HEK293 (cell line): ENCODE results near the gene PODXL2.

Experiments used
- CTCF ChIA-PET: fragments of 350-600 bp; formaldehyde crosslinking; extraction: SDS; loops from one replicate; lab custom pipeline; 2021; ENCODE audit warnings: antibody characterized with exemption; lab: Yijun Ruan, JAX
- POLR2A ChIA-PET: fragments of 300-600 bp; formaldehyde crosslinking; extraction: SDS; loops from one replicate; lab custom pipeline; 2020; ENCODE audit warnings: antibody characterized with exemption, inconsistent platforms; lab: Yijun Ruan, JAX
- H3K27ac ChIP-seq: fragments of 200-500 bp; sonication (Bioruptor generic); 2 replicates; pipeline ENCODE4 v1.5.1; 2014; ENCODE audit warnings: low read depth, low read length, control low read depth, inconsistent platforms; ENCODE audit errors: extremely low read depth
- H3K36me3 ChIP-seq, 2 experiments: fragments of 200-500 bp in 1 of 2; sonication (Bioruptor generic) in 1 of 2; 1 replicate in 1 of 2; 2 replicates in 1 of 2; pipeline ENCODE4 v1.5.1; 2014 to 2017; ENCODE audit warnings: inconsistent platforms in 2 of 2, low read length in 2 of 2; ENCODE audit not compliant: control insufficient read depth in 2 of 2, insufficient read depth in 1 of 2
- H3K4me1 ChIP-seq: fragments of 200-500 bp; sonication (Bioruptor generic); 2 replicates; pipeline ENCODE4 v1.5.1; 2014; ENCODE audit warnings: mild to moderate bottlenecking, low read length, inconsistent platforms; ENCODE audit not compliant: control insufficient read depth, insufficient read depth
- H3K4me3 ChIP-seq: 2 replicates; pipeline ENCODE4 v1.5.1; 2011; ENCODE audit warnings: low read depth, mild to moderate bottlenecking, control low read depth, low read length, moderate library complexity
- H3K9me3 ChIP-seq: fragments of 200-500 bp; sonication (Bioruptor generic); 2 replicates; pipeline ENCODE4 v1.5.1; 2014; ENCODE audit warnings: low read depth, low read length, inconsistent platforms; ENCODE audit not compliant: control insufficient read depth, insufficient read depth
- TRIM28 ChIP-seq: IDR thresholded peaks from 2 replicates; pipeline ENCODE4 v1.6.1; 2011; ENCODE audit warnings: low read length, control low read depth, borderline replicate concordance
- ZIC2 ChIP-seq: fragments of 450-650 bp; formaldehyde crosslinking; IDR thresholded peaks from 2 replicates; pipeline ENCODE4 v1.5.1; 2016; ENCODE audit warnings: missing biosample characterization, missing genetic modification characterization
- ZNF121 ChIP-seq: fragments of 450-650 bp; formaldehyde crosslinking; IDR thresholded peaks from 2 replicates; pipeline ENCODE4 v1.5.1; 2016; ENCODE audit warnings: missing biosample characterization, missing genetic modification characterization
- ZNF132 ChIP-seq: fragments of 450-650 bp; formaldehyde crosslinking; IDR thresholded peaks from 2 replicates; pipeline ENCODE4 v1.5.1; 2017; ENCODE audit warnings: missing biosample characterization, missing genetic modification characterization, borderline replicate concordance
- ZNF223 ChIP-seq: fragments of 450-650 bp; formaldehyde crosslinking; IDR thresholded peaks from 2 replicates; pipeline ENCODE4 v1.5.1; 2016; ENCODE audit warnings: missing biosample characterization, missing genetic modification characterization
- ZNF292 ChIP-seq: fragments of 450-650 bp; formaldehyde crosslinking; IDR thresholded peaks from 2 replicates; pipeline ENCODE4 v1.5.1; 2016; ENCODE audit warnings: low read depth, missing biosample characterization, missing genetic modification characterization, borderline replicate concordance
- ZNF510 ChIP-seq: fragments of 450-650 bp; formaldehyde crosslinking; IDR thresholded peaks from 2 replicates; pipeline ENCODE4 v1.5.1; 2018; ENCODE audit warnings: mild to moderate bottlenecking, missing genetic modification characterization, missing biosample characterization; ENCODE audit not compliant: insufficient replicate concordance
- ZNF623 ChIP-seq: fragments of 450-650 bp; formaldehyde crosslinking; IDR thresholded peaks from 2 replicates; pipeline ENCODE4 v1.5.1; 2016; ENCODE audit warnings: missing biosample characterization, missing genetic modification characterization
- ZNF654 ChIP-seq: fragments of 450-650 bp; formaldehyde crosslinking; IDR thresholded peaks from 2 replicates; pipeline ENCODE4 v1.5.1; 2016; ENCODE audit warnings: low read depth, missing biosample characterization, missing genetic modification characterization
- ZNF660 ChIP-seq: fragments of 450-650 bp; IDR thresholded peaks from 2 replicates; pipeline ENCODE4 v1.5.1; 2018; ENCODE audit warnings: missing biosample characterization, mild to moderate bottlenecking, missing genetic modification characterization
- TF ChIP-seq, protein P1 (sequence below): fragments of 450-650 bp; formaldehyde crosslinking; conservative IDR thresholded peaks from 2 replicates; pipeline ENCODE4 v1.5.1; 2016; ENCODE audit warnings: low read depth, missing biosample characterization, missing genetic modification characterization
- TF ChIP-seq, protein P2 (sequence below): fragments of 450-650 bp; formaldehyde crosslinking; IDR thresholded peaks from 2 replicates; pipeline ENCODE4 v1.5.1; 2016; ENCODE audit warnings: missing biosample characterization, missing genetic modification characterization, borderline replicate concordance
- TF ChIP-seq, protein P3 (sequence below): fragments of 450-650 bp; formaldehyde crosslinking; IDR thresholded peaks from 2 replicates; pipeline ENCODE4 v1.5.1; 2016; ENCODE audit warnings: missing biosample characterization, missing genetic modification characterization

PODXL2 gene

DNA sequence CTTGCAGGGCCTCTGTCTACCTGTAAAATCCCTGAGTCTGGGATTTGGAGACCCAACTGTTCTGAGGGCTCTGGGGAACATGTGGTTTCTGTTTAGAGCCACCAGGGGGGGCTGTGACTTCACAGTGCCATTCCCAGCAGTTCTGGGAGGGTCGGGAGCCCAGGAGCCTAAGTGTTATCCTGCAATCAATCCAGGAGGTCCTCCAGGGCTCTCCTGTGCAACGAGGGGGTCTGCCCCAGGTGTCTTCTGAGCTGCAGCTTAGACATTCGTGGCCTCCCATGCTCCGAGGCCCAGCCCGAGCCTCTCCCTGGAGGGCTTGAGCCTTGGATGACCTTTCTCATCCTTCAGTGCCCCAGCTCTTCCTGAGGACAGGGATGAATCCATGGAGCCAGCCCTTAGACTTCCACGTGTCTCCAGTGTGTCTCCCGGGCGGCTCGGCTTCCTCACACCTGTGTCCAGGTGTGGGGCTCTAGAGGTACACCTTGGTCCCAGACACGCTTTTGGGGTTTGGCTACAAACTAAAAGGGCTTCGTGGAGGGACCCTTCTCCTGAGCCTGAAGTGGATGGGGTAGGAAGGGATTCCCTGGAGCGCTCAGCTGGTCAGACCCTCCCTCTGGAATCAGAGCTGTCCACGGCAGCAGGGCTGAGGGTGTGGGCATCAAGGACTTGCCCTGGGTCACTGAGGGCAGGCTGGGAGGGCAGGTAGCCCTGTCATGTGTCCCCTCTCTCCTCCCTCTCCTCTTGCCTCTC, 23.4 kb downstream of the PODXL2 start (continued):
- TF ChIP-seq, protein P1, sequence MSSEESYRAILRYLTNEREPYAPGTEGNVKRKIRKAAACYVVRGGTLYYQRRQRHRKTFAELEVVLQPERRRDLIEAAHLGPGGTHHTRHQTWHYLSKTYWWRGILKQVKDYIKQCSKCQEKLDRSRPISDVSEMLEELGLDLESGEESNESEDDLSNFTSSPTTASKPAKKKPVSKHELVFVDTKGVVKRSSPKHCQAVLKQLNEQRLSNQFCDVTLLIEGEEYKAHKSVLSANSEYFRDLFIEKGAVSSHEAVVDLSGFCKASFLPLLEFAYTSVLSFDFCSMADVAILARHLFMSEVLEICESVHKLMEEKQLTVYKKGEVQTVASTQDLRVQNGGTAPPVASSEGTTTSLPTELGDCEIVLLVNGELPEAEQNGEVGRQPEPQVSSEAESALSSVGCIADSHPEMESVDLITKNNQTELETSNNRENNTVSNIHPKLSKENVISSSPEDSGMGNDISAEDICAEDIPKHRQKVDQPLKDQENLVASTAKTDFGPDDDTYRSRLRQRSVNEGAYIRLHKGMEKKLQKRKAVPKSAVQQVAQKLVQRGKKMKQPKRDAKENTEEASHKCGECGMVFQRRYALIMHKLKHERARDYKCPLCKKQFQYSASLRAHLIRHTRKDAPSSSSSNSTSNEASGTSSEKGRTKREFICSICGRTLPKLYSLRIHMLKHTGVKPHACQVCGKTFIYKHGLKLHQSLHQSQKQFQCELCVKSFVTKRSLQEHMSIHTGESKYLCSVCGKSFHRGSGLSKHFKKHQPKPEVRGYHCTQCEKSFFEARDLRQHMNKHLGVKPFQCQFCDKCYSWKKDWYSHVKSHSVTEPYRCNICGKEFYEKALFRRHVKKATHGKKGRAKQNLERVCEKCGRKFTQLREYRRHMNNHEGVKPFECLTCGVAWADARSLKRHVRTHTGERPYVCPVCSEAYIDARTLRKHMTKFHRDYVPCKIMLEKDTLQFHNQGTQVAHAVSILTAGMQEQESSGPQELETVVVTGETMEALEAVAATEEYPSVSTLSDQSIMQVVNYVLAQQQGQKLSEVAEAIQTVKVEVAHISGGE (tag by site-specific recombination): no peak
- TF ChIP-seq ZNF654 (tag by site-specific recombination) (peak; percentile 70), ZNF292 (tag by site-specific recombination) (no peak), ZNF223 (tag by site-specific recombination) (no peak), ZNF660 (0 out of 2 replicates have a peak, but pooled peaks have one; percentile 35)
- TF ChIP-seq, protein P2, sequence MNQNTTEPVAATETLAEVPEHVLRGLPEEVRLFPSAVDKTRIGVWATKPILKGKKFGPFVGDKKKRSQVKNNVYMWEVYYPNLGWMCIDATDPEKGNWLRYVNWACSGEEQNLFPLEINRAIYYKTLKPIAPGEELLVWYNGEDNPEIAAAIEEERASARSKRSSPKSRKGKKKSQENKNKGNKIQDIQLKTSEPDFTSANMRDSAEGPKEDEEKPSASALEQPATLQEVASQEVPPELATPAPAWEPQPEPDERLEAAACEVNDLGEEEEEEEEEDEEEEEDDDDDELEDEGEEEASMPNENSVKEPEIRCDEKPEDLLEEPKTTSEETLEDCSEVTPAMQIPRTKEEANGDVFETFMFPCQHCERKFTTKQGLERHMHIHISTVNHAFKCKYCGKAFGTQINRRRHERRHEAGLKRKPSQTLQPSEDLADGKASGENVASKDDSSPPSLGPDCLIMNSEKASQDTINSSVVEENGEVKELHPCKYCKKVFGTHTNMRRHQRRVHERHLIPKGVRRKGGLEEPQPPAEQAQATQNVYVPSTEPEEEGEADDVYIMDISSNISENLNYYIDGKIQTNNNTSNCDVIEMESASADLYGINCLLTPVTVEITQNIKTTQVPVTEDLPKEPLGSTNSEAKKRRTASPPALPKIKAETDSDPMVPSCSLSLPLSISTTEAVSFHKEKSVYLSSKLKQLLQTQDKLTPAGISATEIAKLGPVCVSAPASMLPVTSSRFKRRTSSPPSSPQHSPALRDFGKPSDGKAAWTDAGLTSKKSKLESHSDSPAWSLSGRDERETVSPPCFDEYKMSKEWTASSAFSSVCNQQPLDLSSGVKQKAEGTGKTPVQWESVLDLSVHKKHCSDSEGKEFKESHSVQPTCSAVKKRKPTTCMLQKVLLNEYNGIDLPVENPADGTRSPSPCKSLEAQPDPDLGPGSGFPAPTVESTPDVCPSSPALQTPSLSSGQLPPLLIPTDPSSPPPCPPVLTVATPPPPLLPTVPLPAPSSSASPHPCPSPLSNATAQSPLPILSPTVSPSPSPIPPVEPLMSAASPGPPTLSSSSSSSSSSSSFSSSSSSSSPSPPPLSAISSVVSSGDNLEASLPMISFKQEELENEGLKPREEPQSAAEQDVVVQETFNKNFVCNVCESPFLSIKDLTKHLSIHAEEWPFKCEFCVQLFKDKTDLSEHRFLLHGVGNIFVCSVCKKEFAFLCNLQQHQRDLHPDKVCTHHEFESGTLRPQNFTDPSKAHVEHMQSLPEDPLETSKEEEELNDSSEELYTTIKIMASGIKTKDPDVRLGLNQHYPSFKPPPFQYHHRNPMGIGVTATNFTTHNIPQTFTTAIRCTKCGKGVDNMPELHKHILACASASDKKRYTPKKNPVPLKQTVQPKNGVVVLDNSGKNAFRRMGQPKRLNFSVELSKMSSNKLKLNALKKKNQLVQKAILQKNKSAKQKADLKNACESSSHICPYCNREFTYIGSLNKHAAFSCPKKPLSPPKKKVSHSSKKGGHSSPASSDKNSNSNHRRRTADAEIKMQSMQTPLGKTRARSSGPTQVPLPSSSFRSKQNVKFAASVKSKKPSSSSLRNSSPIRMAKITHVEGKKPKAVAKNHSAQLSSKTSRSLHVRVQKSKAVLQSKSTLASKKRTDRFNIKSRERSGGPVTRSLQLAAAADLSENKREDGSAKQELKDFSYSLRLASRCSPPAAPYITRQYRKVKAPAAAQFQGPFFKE: no peak
- TF ChIP-seq, protein P3, sequence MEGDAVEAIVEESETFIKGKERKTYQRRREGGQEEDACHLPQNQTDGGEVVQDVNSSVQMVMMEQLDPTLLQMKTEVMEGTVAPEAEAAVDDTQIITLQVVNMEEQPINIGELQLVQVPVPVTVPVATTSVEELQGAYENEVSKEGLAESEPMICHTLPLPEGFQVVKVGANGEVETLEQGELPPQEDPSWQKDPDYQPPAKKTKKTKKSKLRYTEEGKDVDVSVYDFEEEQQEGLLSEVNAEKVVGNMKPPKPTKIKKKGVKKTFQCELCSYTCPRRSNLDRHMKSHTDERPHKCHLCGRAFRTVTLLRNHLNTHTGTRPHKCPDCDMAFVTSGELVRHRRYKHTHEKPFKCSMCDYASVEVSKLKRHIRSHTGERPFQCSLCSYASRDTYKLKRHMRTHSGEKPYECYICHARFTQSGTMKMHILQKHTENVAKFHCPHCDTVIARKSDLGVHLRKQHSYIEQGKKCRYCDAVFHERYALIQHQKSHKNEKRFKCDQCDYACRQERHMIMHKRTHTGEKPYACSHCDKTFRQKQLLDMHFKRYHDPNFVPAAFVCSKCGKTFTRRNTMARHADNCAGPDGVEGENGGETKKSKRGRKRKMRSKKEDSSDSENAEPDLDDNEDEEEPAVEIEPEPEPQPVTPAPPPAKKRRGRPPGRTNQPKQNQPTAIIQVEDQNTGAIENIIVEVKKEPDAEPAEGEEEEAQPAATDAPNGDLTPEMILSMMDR (tag by site-specific recombination): peak; percentile 37
- TF ChIP-seq, all 188 proteins: peak for 4

DNA sequence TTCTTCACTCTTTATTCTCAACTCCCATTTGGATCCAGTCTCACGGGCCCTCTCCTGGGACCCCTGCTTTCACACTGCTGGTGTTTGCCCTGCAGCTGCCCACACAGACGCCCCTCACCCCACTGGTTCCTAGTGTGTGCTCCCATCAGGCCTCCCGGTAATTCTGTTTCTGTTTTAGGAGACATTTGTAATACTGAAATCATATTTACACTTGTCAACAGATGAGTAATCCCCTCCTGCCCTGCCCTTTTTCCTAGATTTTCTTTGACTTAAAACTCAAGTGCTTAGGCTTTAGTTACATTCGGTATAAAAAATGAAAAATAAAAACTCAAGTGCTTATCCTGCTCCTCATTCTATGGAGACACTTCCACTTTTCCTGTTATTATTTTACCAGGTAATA, 25.4 kb downstream of the PODXL2 start:
- no peaks in the 10 kb centered on the region for H3K9me3 ChIP-seq
- H3K4me1 ChIP-seq: no peaks in the 10 kb centered on the region
- POLR2A ChIA-PET: no interaction called here
- CTCF ChIA-PET: interaction anchor here (0.6 kb wide), 1 partner anchor 18 kb away, joined by 3 read pairs; no protein-coding TSS in a partner anchor
- peaks cover 0 to 5% of the 10 kb centered on the region in 2 experiments; a peak in 1 of 3 replicates for H3K36me3 ChIP-seq
- no peak overlapping the region for H3K27ac ChIP-seq
- H3K4me3 ChIP-seq: no peak overlapping the region
- TF ChIP-seq ZNF623 (tag by site-specific recombination): no peak
- TF ChIP-seq ZNF121: no peak
- TF ChIP-seq TRIM28: no peak
- TF ChIP-seq ZNF510 (tag by site-specific recombination): no peak
- TF ChIP-seq ZNF654 (tag by site-specific recombination): no peak
- TF ChIP-seq ZNF132 (tag by site-specific recombination): no peak
- peak; percentile 20; the same call in 1 of the 2 replicates for TF ChIP-seq ZIC2 (tag by site-specific recombination)
